ENCODE results near the gene PCDH9. TPM values are rescaled to one million over a fixed set of nuclear protein-coding genes. Genes with fewer than 3 reads are reported as not detected.
"Not testable (repeated sequence)": the region's sequence is repeated elsewhere in the genome, so short reads cannot be mapped to it uniquely, and the experiment has no call there.

Gene PCDH9
- total and polyA plus RNA-seq, 8 donors: 0.46 to 3.8 (median 1.5) TPM

- DNase-seq (no peak), ATAC-seq (no peak), FAIRE-seq (no peak)
- WGBS, 2 donors: 28 to 39% methylated on average over 5 of the region's 5 CpGs
- no peaks in the 10 kb centered on the region for H3K9me3 ChIP-seq
- no peak overlapping the region for H3K27ac ChIP-seq
- TF ChIP-seq CTCF (IDR thresholded peaks at IDR 0.05): no peak
- H3K4me1 ChIP-seq: no peaks in the 10 kb centered on the region
- no peak overlapping the region for H3K4me3 ChIP-seq
- no peaks in the 10 kb centered on the region for H3K36me3 ChIP-seq
- intact Hi-C loops (cut with DNase I): no loop called here
- H3K27me3 ChIP-seq: peaks cover 0 to 13% (median 6%) of the 10 kb centered on the region in 4 donors
These were observed 924.0 kb downstream of the PCDH9 start for GRCh38 chr13:66305961-66306617.

- ATAC-seq (no peak), DNase-seq (no peak), FAIRE-seq (no peak)
- Histone ChIP-seq H3K27ac (no peak overlapping the region), H3K4me1 (no peaks in the 10 kb centered on the region), H3K36me3 (no peaks in the 10 kb centered on the region), H3K27me3 (peaks cover 0 to 4% (median 0%) of the 10 kb centered on the region in 4 donors), H3K9me3 (no peaks in the 10 kb centered on the region), H3K4me3 (no peak overlapping the region)
- intact Hi-C loops (cut with DNase I): no loop called here
- TF ChIP-seq CTCF (IDR thresholded peaks at IDR 0.05): no peak
These were observed 928.7 kb downstream of the PCDH9 start for GRCh38 chr13:66301482-66301881.

GRCh38 chr13:66301006-66301405 lies 929.1 kb downstream of the PCDH9 start:
- H3K9me3 ChIP-seq: no peaks in the 10 kb centered on the region
- DNase-seq: no peak
- H3K36me3 ChIP-seq: no peaks in the 10 kb centered on the region
- intact Hi-C loops (cut with DNase I): no loop called here
- H3K27me3 ChIP-seq: peaks cover 0 to 4% (median 0%) of the 10 kb centered on the region in 4 donors
- no peak for ATAC-seq
- TF ChIP-seq CTCF (IDR thresholded peaks at IDR 0.05): no peak
- H3K27ac ChIP-seq: no peak overlapping the region
- H3K4me3 ChIP-seq: no peak overlapping the region
- H3K4me1 ChIP-seq: no peaks in the 10 kb centered on the region
- FAIRE-seq: no peak
- 55 to 63% methylated on average over 1 of the region's 1 CpG for WGBS, 2 donors

- no peak for ATAC-seq
- intact Hi-C loops (cut with DNase I): no loop called here
- no peak for TF ChIP-seq CTCF (IDR thresholded peaks at IDR 0.05)
- no peak for FAIRE-seq
- Histone ChIP-seq H3K4me3 (no peak overlapping the region), H3K27me3 (no peaks in the 10 kb centered on the region), H3K4me1 (no peaks in the 10 kb centered on the region), H3K27ac (no peak overlapping the region), H3K36me3 (no peaks in the 10 kb centered on the region), H3K9me3 (no peaks in the 10 kb centered on the region)
- WGBS, 2 donors: 66 to 68% methylated on average over 1 of the region's 1 CpG
- no peak for DNase-seq
These were observed 933.3 kb downstream of the PCDH9 start for GRCh38 chr13:66296875-66297274.

- Histone ChIP-seq H3K4me1 (no peaks in the 10 kb centered on the region), H3K9me3 (no peaks in the 10 kb centered on the region), H3K36me3 (no peaks in the 10 kb centered on the region), H3K27me3 (no peaks in the 10 kb centered on the region), H3K27ac (no peak overlapping the region), H3K4me3 (no peak overlapping the region)
- DNase-seq (no peak), FAIRE-seq (no peak), ATAC-seq (no peak)
- TF ChIP-seq CTCF (IDR thresholded peaks at IDR 0.05): no peak
- intact Hi-C loops (cut with DNase I): no loop called here
These were observed 933.8 kb downstream of the PCDH9 start for GRCh38 chr13:66296328-66296727.

GRCh38 chr13:66286806-66287205 lies 943.3 kb downstream of the PCDH9 start:
- H3K4me1 ChIP-seq; H3K27ac ChIP-seq; intact Hi-C loops (cut with DNase I); ATAC-seq; H3K27me3 ChIP-seq; H3K9me3 ChIP-seq; H3K36me3 ChIP-seq; FAIRE-seq; H3K4me3 ChIP-seq; DNase-seq: not testable (repeated sequence)
- 90 to 97% methylated on average over 5 of the region's 5 CpGs for WGBS, 2 donors
